Right lobe of liver (tissue), 6 donors: ENCODE measurements around the gene KRTAP11-1. TPM values are rescaled to one million over a fixed set of nuclear protein-coding genes. Genes with fewer than 3 reads are reported as not detected.

Source experiments
- ATAC-seq, 4 donors: fragments of 200-7000 bp; cut with Tn5 transposase; one replicate each; pipeline ENCODE4 v1.9.1; 2020; ENCODE audit warnings: mild to moderate bottlenecking in 4 of 4, moderate library complexity in 4 of 4
- DNase-seq, 3 donors: peaks; one replicate each; pipeline ENCODE4 v3.0.0-alpha.2; 2020
- H3K27ac ChIP-seq, 3 donors: fragments of 200-600 bp; one replicate each; pipeline ENCODE4 v1.8.0; 2022
- H3K27me3 ChIP-seq, 2 donors: fragments of 200-600 bp; one replicate each; pipeline ENCODE4 v1.8.0; 2022
- H3K36me3 ChIP-seq, 4 donors: fragments of 200-600 bp; sonication (generic) in 1 of 4; one replicate each; pipeline versions ENCODE4 v1.5.1 to v1.8.0; 2017 to 2022; ENCODE audit warnings: control low read depth in 1 of 4
- H3K4me1 ChIP-seq, 4 donors: fragments of 200-600 bp; sonication (generic) in 1 of 4; one replicate each; pipeline versions ENCODE4 v1.5.1 to v1.8.0; 2017 to 2022; ENCODE audit warnings: control low read depth in 1 of 4
- H3K4me3 ChIP-seq, 3 donors: fragments of 200-600 bp; one replicate each; pipeline ENCODE4 v1.8.0; 2022
- H3K9me3 ChIP-seq, 4 donors: fragments of 200-600 bp; sonication (generic) in 1 of 4; one replicate each; pipeline versions ENCODE4 v1.5.1 to v1.8.0; 2017 to 2022; ENCODE audit warnings: control low read depth in 1 of 4
- CTCF ChIP-seq, 4 donors: fragments of 200-600 bp in 3 of 4; fragments of 450-650 bp in 1 of 4; IDR thresholded peaks; one replicate each; pipeline versions ENCODE4 v1.5.1 to v1.8.0; 2016 to 2022; ENCODE audit warnings: antibody characterized with exemption in 4 of 4, mild to moderate bottlenecking in 2 of 4
- POLR2A ChIP-seq: fragments of 450-650 bp; IDR thresholded peaks from one replicate; pipeline ENCODE4 v1.6.1; 2017; ENCODE audit warnings: antibody characterized with exemption, mild to moderate bottlenecking
- WGBS: methylation state at CpG from one replicate; pipeline ENCODE4 v1.1.6; 2018; ENCODE audit warnings: low coverage, low lambda C conversion rate; ENCODE audit not compliant: insufficient coverage; ENCODE audit errors: missing lambda C conversion rate; 5-methylcytosine and 5-hydroxymethylcytosine counted together
- intact Hi-C, 2 donors: fragments of 100-400 bp; cut with DNase I; formaldehyde crosslinking; loops; one replicate each; pipeline versions ENCODE4 v1.11.2 to v1.14.1; 2022
- total RNA-seq, 6 experiments: library from RNA; depleted of rRNA in 2 of 6; stranded (reverse); fragments of >200 nt in 2 of 6; fragmentation: NEBNext Ultra II Directional in 3 of 6; extraction: Animal tissue kit (Norgen Biotek cat#: 25700) in 3 of 6; gene quantifications; one replicate each; pipeline versions ENCODE4 v1.1.0 to v1.2.4, GENCODE V29; 2016 to 2023
- donor health status: DM: no; HTN: yes; CAD: no.
- donor health status: DM: no; HTN: no; CAD: no.
- donor health status: DM: no; HTN: no; CAD: no.
- donor health status: DM: no; HTN: yes; CAD: no.
- donor health status: DM: no; HTN: yes; CAD: no.

KRTAP11-1 gene
- total RNA-seq, 6 experiments from 2014 or later: not detected

- TF ChIP-seq CTCF (IDR thresholded peaks at IDR 0.05) (peak; percentile 33 to 50 (median 39)), POLR2A (no peak)
- H3K36me3 ChIP-seq: no peaks in the 10 kb centered on the region
- H3K4me3 ChIP-seq: no peak overlapping the region
- no peaks in the 10 kb centered on the region for H3K27me3 ChIP-seq
- ATAC-seq (no peak), DNase-seq (no peak)
- 38% methylated on average over 6 of the region's 6 CpGs for WGBS
- intact Hi-C loops: no loop called here
- no peaks in the 10 kb centered on the region for H3K9me3 ChIP-seq
- no peak overlapping the region for H3K27ac ChIP-seq
- H3K4me1 ChIP-seq: no peaks in the 10 kb centered on the region
Observed at GRCh38 chr21:30831194-30831765, 50.1 kb downstream of the KRTAP11-1 start.

Other genes with a start within 250 kb of the KRTAP11-1 start
- gene KRTAP20-2, start 246.4 kb downstream of the KRTAP11-1 start, total RNA-seq: not detected
- gene KRTAP20-3, start 238.7 kb downstream of the KRTAP11-1 start, total RNA-seq: not detected
- not detected for gene KRTAP21-3, start 162.8 kb downstream of the KRTAP11-1 start, total RNA-seq
- not detected for gene KRTAP21-2, start 134.3 kb downstream of the KRTAP11-1 start, total RNA-seq
- not detected for gene KRTAP21-1, start 126.2 kb downstream of the KRTAP11-1 start, total RNA-seq
- gene KRTAP8-1, start 68.3 kb downstream of the KRTAP11-1 start, total RNA-seq: not detected
- gene KRTAP7-1, start 51.8 kb downstream of the KRTAP11-1 start, total RNA-seq: not detected
- gene KRTAP19-8, start 156.9 kb upstream of the KRTAP11-1 start, total RNA-seq: not detected